Endodermal cell (in vitro differentiated cells): ENCODE results near the gene VPS51. TPM values are rescaled to one million over a fixed set of nuclear protein-coding genes. Genes with fewer than 3 reads are reported as not detected.

Source experiments
- DNase-seq: peaks from one replicate; pipeline ENCODE4 v3.0.0-alpha.2; 2017
- H3K27ac ChIP-seq: 2 replicates; pipeline ENCODE4 v1.5.1; 2013; ENCODE audit warnings: mild to moderate bottlenecking, low read depth, low read length, moderate library complexity
- H3K27me3 ChIP-seq: 2 replicates; pipeline ENCODE4 v1.6.1; 2013; ENCODE audit warnings: mild to moderate bottlenecking, low read length, moderate library complexity; ENCODE audit not compliant: insufficient read depth, control insufficient read depth, poor library complexity, severe bottlenecking
- H3K36me3 ChIP-seq: 2 replicates; pipeline ENCODE4 v1.7.0; 2013; ENCODE audit warnings: mild to moderate bottlenecking, low read length, moderate library complexity; ENCODE audit not compliant: control insufficient read depth, insufficient read depth
- H3K4me1 ChIP-seq: one replicate; pipeline ENCODE4 v1.7.0; 2013; ENCODE audit warnings: low read length; ENCODE audit not compliant: control insufficient read depth, insufficient read depth
- H3K4me3 ChIP-seq: 2 replicates; pipeline ENCODE4 v1.5.1; 2013; ENCODE audit warnings: mild to moderate bottlenecking, low read length, moderate library complexity
- H3K9ac ChIP-seq: 2 replicates; pipeline ENCODE4 v1.6.1; 2013; ENCODE audit warnings: mild to moderate bottlenecking, low read length, moderate library complexity; ENCODE audit not compliant: poor library complexity, severe bottlenecking; ENCODE audit errors: extremely low read depth
- H3K9me3 ChIP-seq: 2 replicates; pipeline ENCODE4 v1.6.1; 2013; ENCODE audit warnings: mild to moderate bottlenecking, low read length, moderate library complexity; ENCODE audit not compliant: control insufficient read depth
- H3K27ac Mint-ChIP-seq: 2 replicates; pipeline ENCODE4 v1.8.0; 2020; ENCODE audit warnings: mixed read lengths
- H3K27me3 Mint-ChIP-seq: 2 replicates; pipeline ENCODE4 v1.8.0; 2021; ENCODE audit warnings: mild to moderate bottlenecking, mixed read lengths; ENCODE audit not compliant: insufficient read depth
- H3K36me3 Mint-ChIP-seq: 2 replicates; pipeline ENCODE4 v1.8.0; 2020; ENCODE audit warnings: low read depth, mixed read lengths
- H3K4me1 Mint-ChIP-seq: 2 replicates; pipeline ENCODE4 v1.8.0; 2020; ENCODE audit warnings: mixed read lengths
- H3K4me3 Mint-ChIP-seq: 2 replicates; pipeline ENCODE4 v1.8.0; 2020; ENCODE audit warnings: mild to moderate bottlenecking, moderate library complexity, mixed read lengths
- H3K9me3 Mint-ChIP-seq: 2 replicates; pipeline ENCODE4 v1.8.0; 2020; ENCODE audit warnings: mild to moderate bottlenecking, mixed read lengths
- WGBS, 2 experiments: methylation state at CpG; one replicate each; pipeline versions ENCODE4 v1.1.5 to v1.1.7; 2013; ENCODE audit warnings: missing lambda C conversion rate in 2 of 2, mixed read lengths in 1 of 2; ENCODE audit not compliant: insufficient coverage in 1 of 2, insufficient read length in 1 of 2; 5-methylcytosine and 5-hydroxymethylcytosine counted together
- total RNA-seq, 2 donors: library from RNA; stranded (reverse); fragmentation: NEBNext Ultra II Directional in 1 of 2; extraction: Animal tissue kit (Norgen Biotek cat#: 25700) in 1 of 2; gene quantifications; 2 replicates in 1 of 2; 3 replicates in 1 of 2; pipeline ENCODE4 v1.2.1, GENCODE V29; 2021
- TF ChIP-seq, protein P1 (sequence below): fragments of 200-600 bp; sonication (generic); conservative IDR thresholded peaks from 2 replicates; pipeline ENCODE4 v1.5.0; 2021; ENCODE audit warnings: antibody characterized with exemption, mild to moderate bottlenecking

Gene VPS51
- total RNA-seq, 2 donors from 2014 or later = 107 to 113 TPM

DNA sequence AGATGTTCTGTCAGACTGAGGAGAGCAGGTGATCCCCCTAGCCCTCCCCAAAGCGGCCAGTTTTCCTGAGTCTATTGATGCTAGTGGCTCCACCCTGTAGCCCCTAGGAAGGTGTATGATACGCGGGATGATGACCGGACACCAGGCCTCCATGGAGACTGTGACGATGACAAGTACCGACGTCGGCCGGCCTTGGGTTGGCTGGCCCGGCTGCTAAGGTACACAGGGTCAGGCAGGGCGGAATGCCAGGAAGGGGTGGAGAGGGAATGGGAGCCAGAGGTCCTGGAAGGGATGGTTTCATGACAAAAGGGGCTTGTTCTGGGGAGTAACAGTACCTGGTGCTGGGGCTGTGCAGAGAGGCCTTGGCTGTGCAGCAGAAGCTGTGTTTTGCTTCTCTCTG, 8.8 kb upstream of the VPS51 start:
- 96 to 100% methylated on average over 2 to 11 of the region's 11 CpGs for WGBS, 2 experiments
- H3K36me3 ChIP-seq = peaks cover 35% of the 10 kb centered on the region
- TF ChIP-seq, protein P1, sequence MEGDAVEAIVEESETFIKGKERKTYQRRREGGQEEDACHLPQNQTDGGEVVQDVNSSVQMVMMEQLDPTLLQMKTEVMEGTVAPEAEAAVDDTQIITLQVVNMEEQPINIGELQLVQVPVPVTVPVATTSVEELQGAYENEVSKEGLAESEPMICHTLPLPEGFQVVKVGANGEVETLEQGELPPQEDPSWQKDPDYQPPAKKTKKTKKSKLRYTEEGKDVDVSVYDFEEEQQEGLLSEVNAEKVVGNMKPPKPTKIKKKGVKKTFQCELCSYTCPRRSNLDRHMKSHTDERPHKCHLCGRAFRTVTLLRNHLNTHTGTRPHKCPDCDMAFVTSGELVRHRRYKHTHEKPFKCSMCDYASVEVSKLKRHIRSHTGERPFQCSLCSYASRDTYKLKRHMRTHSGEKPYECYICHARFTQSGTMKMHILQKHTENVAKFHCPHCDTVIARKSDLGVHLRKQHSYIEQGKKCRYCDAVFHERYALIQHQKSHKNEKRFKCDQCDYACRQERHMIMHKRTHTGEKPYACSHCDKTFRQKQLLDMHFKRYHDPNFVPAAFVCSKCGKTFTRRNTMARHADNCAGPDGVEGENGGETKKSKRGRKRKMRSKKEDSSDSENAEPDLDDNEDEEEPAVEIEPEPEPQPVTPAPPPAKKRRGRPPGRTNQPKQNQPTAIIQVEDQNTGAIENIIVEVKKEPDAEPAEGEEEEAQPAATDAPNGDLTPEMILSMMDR = no peak
- no peak overlapping the region for H3K4me3 ChIP-seq
- H3K27me3 Mint-ChIP-seq = no peaks in the 10 kb centered on the region
- H3K27ac Mint-ChIP-seq = no peak overlapping the region
- no peak overlapping the region for H3K9ac ChIP-seq
- no peaks in the 10 kb centered on the region for H3K9me3 ChIP-seq
- no peaks in the 10 kb centered on the region for H3K9me3 Mint-ChIP-seq
- no peak overlapping the region for H3K4me3 Mint-ChIP-seq
- H3K36me3 Mint-ChIP-seq = peaks cover 38% of the 10 kb centered on the region
- no peaks in the 10 kb centered on the region for H3K27me3 ChIP-seq
- peaks cover 6% of the 10 kb centered on the region for H3K4me1 Mint-ChIP-seq
- DNase-seq = no peak
- no peak overlapping the region for H3K27ac ChIP-seq
- no peaks in the 10 kb centered on the region for H3K4me1 ChIP-seq

- Histone ChIP-seq H3K36me3 (peaks cover 35% of the 10 kb centered on the region), H3K4me1 (no peaks in the 10 kb centered on the region), H3K9ac (no peak overlapping the region), H3K4me3 (no peak overlapping the region), H3K9me3 (no peaks in the 10 kb centered on the region), H3K27ac (no peak overlapping the region), H3K27me3 (no peaks in the 10 kb centered on the region)
- 97 to 100% methylated on average over 8 to 15 of the region's 15 CpGs for WGBS, 2 experiments
- H3K4me3 Mint-ChIP-seq = no peak overlapping the region
- H3K27ac Mint-ChIP-seq = no peak overlapping the region
- DNase-seq = no peak
- peaks cover 4% of the 10 kb centered on the region for H3K4me1 Mint-ChIP-seq
- TF ChIP-seq, protein P1 = no peak
- H3K36me3 Mint-ChIP-seq = peaks cover 38% of the 10 kb centered on the region
- H3K27me3 Mint-ChIP-seq = no peaks in the 10 kb centered on the region
- H3K9me3 Mint-ChIP-seq = no peaks in the 10 kb centered on the region
Observed at GRCh38 chr11:65087827-65088226, 8.2 kb upstream of the VPS51 start.

- no peak overlapping the region for H3K4me3 Mint-ChIP-seq
- no peak overlapping the region for H3K27ac ChIP-seq
- 94 to 100% methylated on average over 4 of the region's 4 CpGs for WGBS, 2 experiments
- no peak overlapping the region for H3K4me3 ChIP-seq
- H3K27ac Mint-ChIP-seq = no peak overlapping the region
- peak; percentile 33 for DNase-seq
- no peaks in the 10 kb centered on the region for H3K9me3 Mint-ChIP-seq
- no peaks in the 10 kb centered on the region for H3K27me3 ChIP-seq
- peaks cover 38% of the 10 kb centered on the region for H3K36me3 Mint-ChIP-seq
- no peak overlapping the region for H3K9ac ChIP-seq
- H3K36me3 ChIP-seq = peaks cover 35% of the 10 kb centered on the region
- TF ChIP-seq, protein P1 = peak; percentile 14
- no peaks in the 10 kb centered on the region for H3K9me3 ChIP-seq
- no peaks in the 10 kb centered on the region for H3K27me3 Mint-ChIP-seq
- no peaks in the 10 kb centered on the region for H3K4me1 Mint-ChIP-seq
- no peaks in the 10 kb centered on the region for H3K4me1 ChIP-seq
Observed at GRCh38 chr11:65089621-65090020, 6.4 kb upstream of the VPS51 start.
